Measurements from ENCODE around the gene COX4I1. TPM values are rescaled to one million over a fixed set of nuclear protein-coding genes. Genes with fewer than 3 reads are reported as not detected.
"Not testable (repeated sequence)": the region's sequence is repeated elsewhere in the genome, so short reads cannot be mapped to it uniquely, and the experiment has no call there.

The COX4I1 gene
- total RNA-seq, 1 donor from 2014 or later, result 277 TPM

- DNase-seq (ENCODE audit: low spot score) (no peak), ATAC-seq (no peak)
- intact Hi-C loops (cut with DNase I), result no loop called here
Observed at GRCh38 chr16:85835227-85835751, 35.8 kb downstream of the COX4I1 start.

- DNase-seq (ENCODE audit: low spot score) (no peak), ATAC-seq (no peak)
- intact Hi-C loops (cut with DNase I), result no loop called here
Observed at GRCh38 chr16:85835956-85836705, 36.6 kb downstream of the COX4I1 start.

- ATAC-seq, result no peak
- intact Hi-C loops (cut with DNase I), result no loop called here
- DNase-seq (ENCODE audit: low spot score), result no peak
Observed at GRCh38 chr16:85836706-85837582, 37.4 kb downstream of the COX4I1 start.

GRCh38 chr16:85837654-85838053, 38.2 kb downstream of the COX4I1 start:
- intact Hi-C loops (cut with DNase I); DNase-seq (ENCODE audit: low spot score); ATAC-seq: not testable (repeated sequence)

GRCh38 chr16:85838381-85838780, 38.9 kb downstream of the COX4I1 start:
- DNase-seq (ENCODE audit: low spot score) (no peak), ATAC-seq (no peak)
- intact Hi-C loops (cut with DNase I), result no loop called here

GRCh38 chr16:85838876-85839585, 39.5 kb downstream of the COX4I1 start:
- DNase-seq (ENCODE audit: low spot score) (no peak), ATAC-seq (no peak)
- intact Hi-C loops (cut with DNase I), result no loop called here

GRCh38 chr16:85839681-85840240, 40.3 kb downstream of the COX4I1 start:
- intact Hi-C loops (cut with DNase I), result no loop called here
- ATAC-seq (peak; percentile 18), DNase-seq (ENCODE audit: low spot score) (no peak)

GRCh38 chr16:85840395-85840794, 40.9 kb downstream of the COX4I1 start:
- DNase-seq (ENCODE audit: low spot score), result no peak
- no peak for ATAC-seq

GRCh38 chr16:85840801-85841200, 41.3 kb downstream of the COX4I1 start:
- DNase-seq (ENCODE audit: low spot score) (peak; percentile 36), ATAC-seq (no peak)
- intact Hi-C loops (cut with DNase I), result no loop called here

More at GRCh38 chr16:85840395-85840794, 40.9 kb downstream of the COX4I1 start:
- intact Hi-C loops (cut with DNase I), result no loop called here

GRCh38 chr16:85842435-85842834, 42.9 kb downstream of the COX4I1 start:
- intact Hi-C loops (cut with DNase I), result no loop called here
- DNase-seq (ENCODE audit: low spot score), result peak; percentile 28
- ATAC-seq, result no peak

GRCh38 chr16:85842848-85843247, 43.4 kb downstream of the COX4I1 start:
- DNase-seq (ENCODE audit: low spot score), result peak; percentile 28
- intact Hi-C loops (cut with DNase I), result no loop called here
- ATAC-seq, result no peak

GRCh38 chr16:85843471-85844168, 44.1 kb downstream of the COX4I1 start:
- no peak for ATAC-seq
- intact Hi-C loops (cut with DNase I), result no loop called here
- DNase-seq (ENCODE audit: low spot score), result no peak

- intact Hi-C loops (cut with DNase I), result no loop called here
- no peak for DNase-seq (ENCODE audit: low spot score)
- no peak for ATAC-seq
Observed at GRCh38 chr16:85844169-85844481, 44.6 kb downstream of the COX4I1 start.

- ATAC-seq (no peak), DNase-seq (ENCODE audit: low spot score) (peak; percentile 37)
- intact Hi-C loops (cut with DNase I), result no loop called here
Observed at GRCh38 chr16:85844786-85845185, 45.3 kb downstream of the COX4I1 start.

GRCh38 chr16:85845266-85845665, 45.8 kb downstream of the COX4I1 start:
- DNase-seq (ENCODE audit: low spot score), result peak; percentile 49
- no peak for ATAC-seq
- intact Hi-C loops (cut with DNase I), result no loop called here

- ATAC-seq (no peak), DNase-seq (ENCODE audit: low spot score) (no peak)
- intact Hi-C loops (cut with DNase I), result no loop called here
Observed at GRCh38 chr16:85846461-85846860, 47.0 kb downstream of the COX4I1 start.

- intact Hi-C loops (cut with DNase I), result no loop called here
- ATAC-seq, result no peak
- peak; percentile 36 for DNase-seq (ENCODE audit: low spot score)
Observed at GRCh38 chr16:85847036-85847435, 47.5 kb downstream of the COX4I1 start.
